Activated CD8-positive, alpha-beta memory T cell treated with anti-CD3 and anti-CD28 coated beads, Interleukin-2, amount 10 ng/mL, durations not matched to agents 7 days and 5 days (primary cell): Measurements from ENCODE around the gene RTL9. TPM values are rescaled to one million over a fixed set of nuclear protein-coding genes. Genes with fewer than 3 reads are reported as not detected.

Source experiments
- ATAC-seq: fragments of 150-1000 bp; cut with Tn5 transposase; one replicate; pipeline ENCODE4 v1.10.0; 2021; ENCODE audit warnings: moderate library complexity
- CTCF ChIA-PET: fragments of 350-600 bp; sonication (Branson Sonifier 250); formaldehyde crosslinking; loops from one replicate; lab custom pipeline; 2021; ENCODE audit warnings: antibody characterized with exemption; lab: Charles Lee
- DNase-seq: peaks from one replicate; pipeline ENCODE4 v3.0.0-alpha.2; 2020
- H3K27ac Mint-ChIP-seq: one replicate; pipeline ENCODE4 v1.8.0; 2021; ENCODE audit warnings: mild to moderate bottlenecking, mixed read lengths
- H3K27me3 Mint-ChIP-seq: one replicate; pipeline ENCODE4 v1.8.0; 2021; ENCODE audit warnings: mixed read lengths
- H3K36me3 Mint-ChIP-seq: one replicate; pipeline ENCODE4 v1.8.0; 2021; ENCODE audit warnings: mild to moderate bottlenecking, mixed read lengths
- H3K4me1 Mint-ChIP-seq: one replicate; pipeline ENCODE4 v1.8.0; 2021; ENCODE audit warnings: mixed read lengths
- H3K4me3 Mint-ChIP-seq: one replicate; pipeline ENCODE4 v1.8.0; 2021; ENCODE audit warnings: mild to moderate bottlenecking, moderate library complexity, mixed read lengths
- H3K9me3 Mint-ChIP-seq: one replicate; pipeline ENCODE4 v1.8.0; 2022; ENCODE audit warnings: low read depth, mixed read lengths
- total RNA-seq, 2 experiments: library from RNA; stranded (reverse); gene quantifications; one replicate each; pipeline ENCODE4 v1.2.3, GENCODE V29; 2021

RTL9 gene
- total RNA-seq = not detected

GRCh38 chrX:110358548-110358947, at the start of gene RTL9:
RTL9 (plus strand) TSS chrX:110358848; CDS start chrX:110450618, 91,770 bp downstream.
- Mint-ChIP-seq H3K4me3 (no peak within 1 kb of the TSS), H3K27me3 (no peaks in the 10 kb centered on the region), H3K9me3 (no peaks in the 10 kb centered on the region), H3K27ac (no peak within 1 kb of the TSS), H3K4me1 (no peaks in the 10 kb centered on the region), H3K36me3 (no peaks in the 10 kb centered on the region)
- ATAC-seq (no peak), DNase-seq (no peak)
- CTCF ChIA-PET = no interaction called here

GRCh38 chrX:110310000-110310790, 48.5 kb upstream of the RTL9 start:
- no peak for ATAC-seq
- Mint-ChIP-seq H3K9me3 (no peaks in the 10 kb centered on the region), H3K4me1 (peaks cover 34% of the 10 kb centered on the region), H3K36me3 (peaks cover 4% of the 10 kb centered on the region), H3K27me3 (no peaks in the 10 kb centered on the region), H3K27ac (no peak overlapping the region), H3K4me3 (no peak overlapping the region)
- CTCF ChIA-PET = no interaction called here
- no peak for DNase-seq

DNA sequence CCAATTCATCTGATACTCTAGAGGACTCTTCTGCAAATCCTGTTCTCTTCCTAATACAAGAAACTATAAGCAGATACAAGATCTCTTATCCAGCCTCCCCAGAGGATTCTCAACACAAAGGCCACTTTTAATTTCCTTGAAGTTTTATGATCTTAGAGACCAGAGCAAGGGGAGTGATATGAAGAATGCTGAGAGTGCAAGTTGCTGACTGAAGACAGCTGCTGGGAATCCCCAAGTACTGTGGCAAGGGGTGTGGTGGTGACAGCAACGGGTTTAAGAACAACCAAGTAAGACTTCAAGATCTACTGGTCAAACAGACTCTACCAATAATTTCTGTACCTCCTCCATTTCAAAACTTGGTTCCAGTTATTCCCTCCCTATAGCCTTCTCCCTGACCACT, 47.8 kb upstream of the RTL9 start:
- Mint-ChIP-seq H3K4me1 (peaks cover 38% of the 10 kb centered on the region), H3K27me3 (no peaks in the 10 kb centered on the region), H3K4me3 (no peak overlapping the region), H3K27ac (no peak overlapping the region), H3K9me3 (no peaks in the 10 kb centered on the region), H3K36me3 (peaks cover 4% of the 10 kb centered on the region)
- DNase-seq = peak; percentile 55
- peak; percentile 67 for ATAC-seq
- CTCF ChIA-PET = no interaction called here

DNA sequence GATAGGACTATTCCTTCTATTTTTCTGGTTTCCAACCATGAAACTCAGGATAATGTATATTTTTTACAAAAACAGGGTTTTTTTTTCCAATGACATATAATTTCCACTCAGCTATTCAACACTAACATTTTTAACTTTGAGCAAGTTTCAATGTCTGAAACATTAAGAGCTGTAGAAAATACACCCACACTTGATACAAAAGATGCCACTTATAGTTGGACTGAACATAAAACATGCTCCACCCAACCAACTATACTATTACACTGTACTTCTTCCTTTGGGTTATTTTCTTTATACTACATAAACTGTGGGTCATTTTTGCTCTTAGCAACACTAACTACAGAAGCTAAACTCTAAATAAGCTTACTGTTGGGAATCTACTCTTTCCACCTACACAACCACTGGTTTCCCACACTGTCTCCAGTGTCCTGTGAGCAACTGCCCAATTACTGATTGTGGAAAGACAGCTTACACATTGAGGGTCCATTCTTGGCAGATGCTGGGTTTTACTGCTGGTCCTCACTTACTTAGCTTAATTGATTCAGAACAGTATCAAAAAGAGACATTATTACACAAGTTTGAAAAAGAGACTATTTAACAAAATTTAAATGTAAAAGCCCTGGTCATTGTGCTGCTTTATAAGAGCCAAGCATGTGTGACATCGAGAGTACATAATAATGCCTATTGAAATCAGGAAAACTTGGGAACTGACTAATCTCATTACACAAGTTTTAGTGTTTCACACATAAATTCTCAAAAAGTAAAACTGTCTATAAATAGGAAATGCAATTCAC, 47.0 kb upstream of the RTL9 start:
- no peak for DNase-seq
- CTCF ChIA-PET = no interaction called here
- H3K4me1 Mint-ChIP-seq = peaks cover 38% of the 10 kb centered on the region

DNA sequence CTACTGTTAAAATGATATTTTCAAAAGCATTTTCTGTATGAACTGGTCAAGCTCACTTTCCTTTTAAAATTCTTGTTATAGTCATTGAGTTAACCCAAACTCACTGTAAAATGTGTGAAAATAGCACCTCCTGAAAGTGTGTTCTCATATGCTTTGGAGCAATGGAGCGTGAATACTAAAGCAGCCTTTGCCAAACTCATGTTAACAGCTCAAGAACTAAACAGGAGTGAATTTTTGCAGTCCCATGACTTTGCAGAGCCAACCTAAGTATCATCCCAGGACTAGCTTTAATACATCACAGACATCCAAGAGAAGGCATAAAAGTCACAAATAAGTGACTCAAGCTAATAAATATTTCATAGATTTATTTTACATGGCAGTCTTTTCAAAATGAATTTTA, 43.1 kb upstream of the RTL9 start:
- peak overlapping the region; percentile 84 for H3K4me3 Mint-ChIP-seq
- H3K9me3 Mint-ChIP-seq = no peaks in the 10 kb centered on the region
- H3K36me3 Mint-ChIP-seq = no peaks in the 10 kb centered on the region
- no peak overlapping the region for H3K27ac Mint-ChIP-seq
- peaks cover 35% of the 10 kb centered on the region for H3K4me1 Mint-ChIP-seq
- no peaks in the 10 kb centered on the region for H3K27me3 Mint-ChIP-seq
- DNase-seq (no peak), ATAC-seq (no peak)
- CTCF ChIA-PET = no interaction called here

More for the DNA sequence above, 47.0 kb upstream of the RTL9 start:
- Mint-ChIP-seq H3K4me3 (no peak overlapping the region), H3K27me3 (no peaks in the 10 kb centered on the region), H3K36me3 (peaks cover 4% of the 10 kb centered on the region), H3K9me3 (no peaks in the 10 kb centered on the region), H3K27ac (no peak overlapping the region)
- no peak for ATAC-seq

DNA sequence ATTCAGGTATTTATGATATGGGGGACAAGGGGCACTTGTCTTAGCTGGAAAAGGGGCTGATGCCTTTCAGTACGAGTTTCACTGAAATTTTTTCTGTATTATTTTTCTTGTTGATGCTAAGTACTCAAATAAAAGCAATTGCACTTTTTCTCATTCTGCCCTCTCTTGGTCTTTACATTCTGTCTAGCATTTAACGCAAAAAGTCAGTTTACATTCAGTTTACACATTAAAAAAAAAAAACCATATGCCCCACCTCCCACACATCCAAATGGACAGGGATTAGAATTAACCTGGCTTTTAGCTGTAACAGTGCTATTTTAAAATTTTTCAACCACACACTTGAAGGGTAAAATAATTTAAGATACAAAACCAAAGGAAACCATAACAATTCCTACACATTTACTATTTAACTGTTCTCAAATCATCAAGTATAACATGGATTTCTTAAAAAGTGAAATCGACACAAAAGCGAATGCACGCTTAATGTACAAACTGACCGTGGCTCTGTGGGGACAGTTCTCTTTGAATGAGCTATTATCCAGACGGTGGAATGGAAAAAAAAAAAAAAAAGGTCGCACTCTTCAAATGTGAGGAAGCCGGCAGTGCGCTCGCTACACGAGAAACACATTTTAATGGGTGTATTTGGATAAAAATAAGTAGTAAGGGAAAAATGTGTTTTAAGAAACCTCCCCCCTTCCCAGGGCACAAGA, 42.1 kb upstream of the RTL9 start:
- peaks cover 26% of the 10 kb centered on the region for H3K4me1 Mint-ChIP-seq
- ATAC-seq = no peak
- H3K27me3 Mint-ChIP-seq = no peaks in the 10 kb centered on the region
- no peaks in the 10 kb centered on the region for H3K9me3 Mint-ChIP-seq
- CTCF ChIA-PET = interaction anchor here (0.6 to 1.6 kb wide), 6 partner anchors 22 to 156 kb away, joined by 3 to 4 read pairs (median 3); no protein-coding TSS in a partner anchor
- H3K36me3 Mint-ChIP-seq = no peaks in the 10 kb centered on the region
- peak overlapping the region; percentile 88 for H3K27ac Mint-ChIP-seq
- DNase-seq = no peak
- H3K4me3 Mint-ChIP-seq = peak overlapping the region; percentile 84

GRCh38 chrX:110317061-110317819, 41.4 kb upstream of the RTL9 start:
- ATAC-seq (peak; percentile 35), DNase-seq (peak; percentile 56)
- H3K36me3 Mint-ChIP-seq = no peaks in the 10 kb centered on the region
- H3K4me3 Mint-ChIP-seq = peak overlapping the region; percentile 84
- peak overlapping the region; percentile 88 for H3K27ac Mint-ChIP-seq
- CTCF ChIA-PET = interaction anchor here (0.6 to 1.6 kb wide), 6 partner anchors 23 to 157 kb away, joined by 3 to 4 read pairs (median 3); no protein-coding TSS in a partner anchor
- H3K27me3 Mint-ChIP-seq = no peaks in the 10 kb centered on the region
- H3K9me3 Mint-ChIP-seq = no peaks in the 10 kb centered on the region
- H3K4me1 Mint-ChIP-seq = peaks cover 28% of the 10 kb centered on the region

GRCh38 chrX:110317820-110318663, 40.6 kb upstream of the RTL9 start, which contains the start of gene AMMECR1:
AMMECR1 (minus strand) TSS chrX:110318085; CDS start chrX:110318071, 14 bp downstream.
- Mint-ChIP-seq H3K4me1 (peaks cover 23% of the 10 kb centered on the region), H3K27me3 (no peaks in the 10 kb centered on the region), H3K9me3 (no peaks in the 10 kb centered on the region), H3K27ac (peak within 1 kb of the TSS; percentile 95), H3K4me3 (peak within 1 kb of the TSS; percentile 84), H3K36me3 (no peaks in the 10 kb centered on the region)
- CTCF ChIA-PET = interaction anchor here (0.6 to 1.6 kb wide), 5 partner anchors 13 to 128 kb away, joined by 3 to 4 read pairs (median 3); no protein-coding TSS in a partner anchor
- peak; percentile 88 for ATAC-seq
- peak; percentile 83 for DNase-seq

GRCh38 chrX:110318664-110318968, 40.0 kb upstream of the RTL9 start:
- ATAC-seq = peak; percentile 42
- Mint-ChIP-seq H3K4me1 (peaks cover 22% of the 10 kb centered on the region), H3K4me3 (peak overlapping the region; percentile 84), H3K36me3 (no peaks in the 10 kb centered on the region), H3K27me3 (no peaks in the 10 kb centered on the region), H3K27ac (peak overlapping the region; percentile 95), H3K9me3 (no peaks in the 10 kb centered on the region)
- DNase-seq = no peak
- CTCF ChIA-PET = interaction anchor here (0.6 to 1.4 kb wide), 3 partner anchors 14 to 129 kb away, joined by 3 read pairs; no protein-coding TSS in a partner anchor

- Mint-ChIP-seq H3K4me3 (no peak overlapping the region), H3K4me1 (peaks cover 12% of the 10 kb centered on the region), H3K27me3 (no peaks in the 10 kb centered on the region), H3K36me3 (no peaks in the 10 kb centered on the region), H3K9me3 (no peaks in the 10 kb centered on the region), H3K27ac (no peak overlapping the region)
- no peak for DNase-seq
- CTCF ChIA-PET = no interaction called here
- ATAC-seq = no peak
Observed at GRCh38 chrX:110320381-110320987, 38.2 kb upstream of the RTL9 start.

DNA sequence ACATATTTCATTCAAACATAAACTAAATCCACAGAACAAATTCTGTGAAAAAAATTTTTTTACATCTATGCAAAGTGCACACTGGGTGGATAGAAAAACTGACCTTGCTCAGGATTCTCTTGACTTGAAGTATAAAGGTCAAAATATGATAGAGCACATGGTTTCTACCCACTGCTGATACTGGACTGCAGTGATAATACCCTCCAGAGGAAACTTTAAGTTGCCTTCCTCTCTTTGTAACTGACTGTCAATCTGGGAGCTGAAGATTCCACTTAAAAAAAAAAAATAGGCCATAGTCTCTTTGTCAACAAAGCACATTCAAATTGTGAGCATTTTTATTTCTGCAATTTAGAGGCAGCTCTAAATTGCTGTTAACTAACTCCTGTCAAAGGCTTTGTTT, 37.6 kb upstream of the RTL9 start:
- no peaks in the 10 kb centered on the region for H3K9me3 Mint-ChIP-seq
- H3K36me3 Mint-ChIP-seq = no peaks in the 10 kb centered on the region
- CTCF ChIA-PET = no interaction called here
- H3K4me3 Mint-ChIP-seq = no peak overlapping the region
- no peak overlapping the region for H3K27ac Mint-ChIP-seq
- DNase-seq (no peak), ATAC-seq (no peak)
- peaks cover 10% of the 10 kb centered on the region for H3K4me1 Mint-ChIP-seq
- H3K27me3 Mint-ChIP-seq = no peaks in the 10 kb centered on the region

GRCh38 chrX:110321670-110322069, 37.0 kb upstream of the RTL9 start:
- Mint-ChIP-seq H3K36me3 (no peaks in the 10 kb centered on the region), H3K4me1 (peaks cover 10% of the 10 kb centered on the region), H3K4me3 (no peak overlapping the region), H3K9me3 (no peaks in the 10 kb centered on the region), H3K27ac (no peak overlapping the region), H3K27me3 (no peaks in the 10 kb centered on the region)
- CTCF ChIA-PET = no interaction called here
- DNase-seq (no peak), ATAC-seq (no peak)
